Subcutaneous adipose tissue (tissue), 4 donors: Measurements from ENCODE around the gene KRTAP5-7. TPM values are rescaled to one million over a fixed set of nuclear protein-coding genes. Genes with fewer than 3 reads are reported as not detected.
"Not testable (repeated sequence)": the region's sequence is repeated elsewhere in the genome, so short reads cannot be mapped to it uniquely, and the experiment has no call there.

Experiments
- total RNA-seq, 4 donors: library from RNA; depleted of rRNA; stranded (reverse); fragments of >200 nt; gene quantifications; one replicate each; pipeline ENCODE4 v1.1.0, GENCODE V29; 2016
- TF ChIP-seq, protein P1 (sequence below): fragments of 450-650 bp; IDR thresholded peaks from one replicate; pipeline ENCODE4 v1.5.1; 2016; ENCODE audit warnings: low read depth, mild to moderate bottlenecking, control low read depth, antibody characterized with exemption, moderate library complexity

Gene KRTAP5-7
- total RNA-seq, 4 donors from 2014 or later = 0.49 to 0.57 TPM; not detected in 2

DNA sequence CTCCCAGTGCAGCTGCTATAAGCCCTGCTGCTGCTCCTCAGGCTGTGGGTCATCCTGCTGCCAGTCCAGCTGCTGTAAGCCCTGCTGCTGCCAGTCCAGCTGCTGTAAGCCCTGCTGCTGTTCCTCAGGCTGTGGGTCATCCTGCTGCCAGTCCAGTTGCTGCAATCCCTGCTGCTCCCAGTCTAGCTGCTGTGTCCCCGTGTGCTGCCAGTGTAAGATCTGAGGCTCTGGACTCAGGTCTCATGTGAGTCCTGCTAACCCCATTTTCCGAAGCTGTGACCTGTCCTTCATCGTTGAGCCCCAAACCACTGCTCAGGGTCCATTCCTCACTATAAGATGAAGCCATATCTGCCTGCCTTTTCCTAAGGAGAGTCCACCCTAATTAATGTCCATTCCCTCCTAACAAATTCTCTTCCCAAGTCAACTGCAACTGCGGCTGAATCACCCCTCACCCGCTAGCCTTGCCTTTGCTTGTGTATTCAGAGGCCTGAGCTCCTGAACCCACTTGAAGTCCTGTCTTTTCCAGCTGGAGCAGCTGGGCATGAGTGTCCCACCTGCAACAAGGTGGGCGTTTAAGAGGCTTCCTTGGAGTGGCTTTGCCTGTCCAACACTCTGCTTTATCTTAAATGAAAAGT is 626 bp downstream of the KRTAP5-7 start:
- TF ChIP-seq, protein P1, sequence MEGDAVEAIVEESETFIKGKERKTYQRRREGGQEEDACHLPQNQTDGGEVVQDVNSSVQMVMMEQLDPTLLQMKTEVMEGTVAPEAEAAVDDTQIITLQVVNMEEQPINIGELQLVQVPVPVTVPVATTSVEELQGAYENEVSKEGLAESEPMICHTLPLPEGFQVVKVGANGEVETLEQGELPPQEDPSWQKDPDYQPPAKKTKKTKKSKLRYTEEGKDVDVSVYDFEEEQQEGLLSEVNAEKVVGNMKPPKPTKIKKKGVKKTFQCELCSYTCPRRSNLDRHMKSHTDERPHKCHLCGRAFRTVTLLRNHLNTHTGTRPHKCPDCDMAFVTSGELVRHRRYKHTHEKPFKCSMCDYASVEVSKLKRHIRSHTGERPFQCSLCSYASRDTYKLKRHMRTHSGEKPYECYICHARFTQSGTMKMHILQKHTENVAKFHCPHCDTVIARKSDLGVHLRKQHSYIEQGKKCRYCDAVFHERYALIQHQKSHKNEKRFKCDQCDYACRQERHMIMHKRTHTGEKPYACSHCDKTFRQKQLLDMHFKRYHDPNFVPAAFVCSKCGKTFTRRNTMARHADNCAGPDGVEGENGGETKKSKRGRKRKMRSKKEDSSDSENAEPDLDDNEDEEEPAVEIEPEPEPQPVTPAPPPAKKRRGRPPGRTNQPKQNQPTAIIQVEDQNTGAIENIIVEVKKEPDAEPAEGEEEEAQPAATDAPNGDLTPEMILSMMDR = no peak

DNA sequence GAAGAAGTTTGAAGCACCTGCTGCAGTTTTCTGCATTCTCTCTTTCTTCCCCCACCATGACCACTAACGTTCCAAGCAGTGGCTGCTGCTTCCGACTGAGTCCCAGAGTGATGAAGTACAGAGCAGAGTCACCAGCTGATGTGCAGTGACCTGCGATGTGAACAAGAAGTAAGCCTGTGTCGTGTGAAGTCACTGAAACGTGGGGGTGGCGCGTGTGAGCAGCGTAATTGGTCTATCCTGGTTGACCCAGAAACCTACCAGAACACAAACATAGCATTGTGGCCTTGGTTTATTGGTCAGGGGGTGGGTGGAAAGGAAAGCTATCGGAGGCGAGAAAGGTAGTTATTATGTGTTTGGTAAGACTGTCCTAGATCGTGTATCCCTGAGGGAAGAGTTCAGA is 3.5 kb downstream of the KRTAP5-7 start:
- TF ChIP-seq, protein P1 = no peak

DNA sequence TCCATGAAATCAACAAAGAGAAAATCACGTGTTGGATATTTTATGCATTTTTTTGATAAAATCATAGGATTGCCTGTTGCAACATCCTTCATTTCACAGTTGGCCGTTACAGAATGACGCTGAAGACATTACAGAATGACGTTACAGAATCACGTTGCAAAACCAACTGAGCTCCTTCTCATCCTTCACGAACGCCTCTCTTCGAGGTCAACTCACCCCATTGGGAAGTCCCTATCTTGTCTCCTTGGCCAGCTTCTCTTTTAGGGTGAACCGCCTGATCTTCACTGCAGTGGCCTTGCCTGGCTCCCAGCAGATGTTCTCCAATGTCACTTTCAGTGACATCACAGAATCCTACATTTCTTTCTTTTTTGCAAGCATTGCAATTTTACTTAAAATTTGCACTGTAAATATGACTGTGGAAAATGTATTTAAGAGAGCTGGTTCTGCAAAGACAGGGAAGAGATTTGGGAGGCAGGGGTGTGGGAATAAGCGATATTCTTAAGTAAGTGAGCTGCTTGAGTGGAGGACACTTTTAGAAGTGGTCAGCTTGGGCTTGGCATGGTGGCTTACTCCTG is 5.1 kb downstream of the KRTAP5-7 start:
- TF ChIP-seq, protein P1 = no peak

DNA sequence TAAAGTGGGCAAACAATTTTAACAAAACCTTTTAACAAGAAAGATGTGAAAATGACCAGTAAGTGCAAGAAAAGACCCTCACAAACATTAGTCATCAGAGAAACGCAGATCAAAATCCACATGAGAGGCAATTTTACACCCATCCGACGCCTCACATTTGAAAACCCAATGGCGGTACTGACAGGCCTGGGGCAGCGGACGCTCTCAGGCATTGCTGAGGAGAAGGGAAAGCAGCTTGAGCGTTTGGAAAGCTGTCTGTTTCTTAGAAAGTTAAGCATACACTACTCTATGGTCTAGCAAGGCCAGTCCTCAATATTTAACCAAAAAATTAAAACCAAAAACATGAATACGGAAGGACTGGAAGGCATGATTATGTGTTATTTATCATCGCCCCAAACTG is 8.8 kb downstream of the KRTAP5-7 start:
- TF ChIP-seq, protein P1 = no peak

GRCh38 chr11:71537537-71537936 is 10.5 kb downstream of the KRTAP5-7 start:
- TF ChIP-seq, protein P1 = no peak

- TF ChIP-seq, protein P1 = not testable (repeated sequence)
Measured at GRCh38 chr11:71537977-71538665, 11.1 kb downstream of the KRTAP5-7 start, which contains the start of gene KRTAP5-8. Gene KRTAP5-8, plus strand, starts transcription at chr11:71538025. Its CDS starts 31 bp downstream, at chr11:71538056.

DNA sequence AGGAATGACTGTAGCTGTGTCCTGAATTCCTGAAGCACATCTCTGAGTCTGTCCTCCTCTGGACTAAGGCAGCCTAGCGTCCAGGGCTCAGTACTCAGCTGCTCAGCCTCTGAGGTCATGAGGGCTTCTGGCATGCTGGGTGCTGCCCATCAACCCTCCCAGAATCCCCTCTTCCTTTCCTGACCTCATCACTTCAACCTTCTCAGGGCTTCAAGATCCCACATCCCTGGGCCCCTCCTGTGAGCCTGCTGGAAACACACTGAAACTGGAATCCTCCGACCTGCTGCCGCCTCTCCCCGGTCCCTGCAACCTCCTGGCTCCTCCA is 11.6 kb downstream of the KRTAP5-7 start:
- TF ChIP-seq, protein P1 = no peak
